IMR-90 (cell line): ENCODE data around the gene TNRC18. TPM values are rescaled to one million over a fixed set of nuclear protein-coding genes. Genes with fewer than 3 reads are reported as not detected.

Experiments used
- ATAC-seq: fragments of 200-7000 bp; cut with Tn5 transposase; 2 replicates; pipeline ENCODE4 v1.9.1; 2020; ENCODE audit warnings: low read depth, mild to moderate bottlenecking, moderate library complexity
- BruUV-seq: library from RNA; stranded (reverse); fragments of 400-500 nt; replicated peaks from 2 replicates; lab custom pipeline; 2021; lab: Mats Ljungman, UMichigan
- CTCF ChIA-PET: fragments of 300-600 bp; formaldehyde crosslinking; extraction: SDS; loops from one replicate; lab custom pipeline; 2021; ENCODE audit warnings: antibody characterized with exemption; lab: Yijun Ruan, JAX
- POLR2A ChIA-PET: fragments of 300-600 bp; sonication (Branson Sonifier 250); formaldehyde crosslinking; loops from one replicate; lab custom pipeline; 2022; ENCODE audit warnings: antibody characterized with exemption; ENCODE audit not compliant: unreplicated experiment; lab: Charles Lee
- DNase-seq: peaks from one replicate; pipeline ENCODE4 v3.0.0; 2013
- H2AFZ ChIP-seq: replicated peaks from 2 replicates; pipeline ENCODE3; 2013; ENCODE audit warnings: low read length, mild to moderate bottlenecking; ENCODE audit not compliant: poor library complexity
- H2AK5ac ChIP-seq: 2 replicates; pipeline ENCODE4 v1.6.1; 2013; ENCODE audit warnings: low read depth, low read length, inconsistent platforms
- H2AK9ac ChIP-seq: replicated peaks from 2 replicates; pipeline ENCODE3; 2013; ENCODE audit warnings: mild to moderate bottlenecking, low read depth, low read length, moderate library complexity; ENCODE audit not compliant: poor library complexity
- H2BK120ac ChIP-seq: 2 replicates; pipeline ENCODE4 v1.6.1; 2013; ENCODE audit warnings: low read depth, low read length, inconsistent platforms
- H2BK15ac ChIP-seq: 3 replicates; pipeline ENCODE4 v1.6.1; 2013; ENCODE audit warnings: low read depth, low read length, inconsistent platforms
- H2BK20ac ChIP-seq: 2 replicates; pipeline ENCODE4 v1.6.1; 2013; ENCODE audit warnings: low read depth, mild to moderate bottlenecking, inconsistent platforms, low read length, moderate library complexity
- H2BK5ac ChIP-seq: 2 replicates; pipeline ENCODE4 v1.6.1; 2013; ENCODE audit warnings: mild to moderate bottlenecking, low read depth, low read length, inconsistent platforms; ENCODE audit not compliant: poor library complexity, severe bottlenecking
- H3K14ac ChIP-seq: replicated peaks from 2 replicates; pipeline ENCODE4 v1.6.1; 2013; ENCODE audit warnings: low read depth, low read length, inconsistent platforms
- H3K18ac ChIP-seq: 2 replicates; pipeline ENCODE4 v1.6.1; 2013; ENCODE audit warnings: low read depth, low read length, control low read depth
- H3K23ac ChIP-seq: 2 replicates; pipeline ENCODE4 v1.6.1; 2013; ENCODE audit warnings: low read depth, low read length, inconsistent platforms
- H3K27ac ChIP-seq: 2 replicates; pipeline ENCODE4 v1.5.1; 2013; ENCODE audit warnings: mild to moderate bottlenecking, control low read depth, low read length; ENCODE audit not compliant: insufficient read depth
- H3K27me3 ChIP-seq: 2 replicates; pipeline ENCODE4 v1.6.1; 2013; ENCODE audit warnings: low read length; ENCODE audit not compliant: control insufficient read depth, insufficient read depth
- H3K36me3 ChIP-seq: 2 replicates; pipeline ENCODE4 v1.6.1; 2013; ENCODE audit warnings: low read length, mixed read lengths; ENCODE audit not compliant: control insufficient read depth, insufficient read depth
- H3K4ac ChIP-seq: 2 replicates; pipeline ENCODE4 v1.6.1; 2013; ENCODE audit warnings: low read depth, low read length, inconsistent platforms
- H3K4me1 ChIP-seq: 2 replicates; pipeline ENCODE4 v1.6.1; 2013; ENCODE audit warnings: low read length, mixed read lengths; ENCODE audit not compliant: control insufficient read depth, insufficient read depth
- H3K4me2 ChIP-seq: 2 replicates; pipeline ENCODE4 v1.6.1; 2013; ENCODE audit warnings: low read depth, mild to moderate bottlenecking, control low read depth, low read length, moderate library complexity
- H3K4me3 ChIP-seq: 2 replicates; pipeline ENCODE4 v1.5.1; 2013; ENCODE audit warnings: low read depth, mild to moderate bottlenecking, control low read depth, low read length, moderate library complexity; ENCODE audit not compliant: insufficient read depth
- H3K56ac ChIP-seq: 2 replicates; pipeline ENCODE4 v1.6.1; 2013; ENCODE audit warnings: low read length, inconsistent platforms; ENCODE audit not compliant: insufficient read depth; ENCODE audit errors: extremely low read depth
- H3K79me1 ChIP-seq, 2 experiments: 2 replicates each; pipeline ENCODE4 v1.6.1; 2013; ENCODE audit warnings: low read length in 2 of 2, inconsistent platforms in 1 of 2, low read depth in 1 of 2
- H3K9ac ChIP-seq: 2 replicates; pipeline ENCODE4 v1.6.1; 2013; ENCODE audit warnings: low read depth, low read length, control low read depth
- H3K9me1 ChIP-seq: 2 replicates; pipeline ENCODE4 v1.6.1; 2013; ENCODE audit warnings: low read length, inconsistent platforms; ENCODE audit not compliant: insufficient read depth
- H3K9me3 ChIP-seq: 2 replicates; pipeline ENCODE4 v1.6.1; 2013; ENCODE audit warnings: low read length; ENCODE audit not compliant: control insufficient read depth, insufficient read depth
- H4K20me1 ChIP-seq: 2 replicates; pipeline ENCODE4 v1.6.1; 2013; ENCODE audit warnings: low read length, inconsistent platforms; ENCODE audit not compliant: insufficient read depth
- H4K5ac ChIP-seq: 2 replicates; pipeline ENCODE4 v1.6.1; 2013; ENCODE audit warnings: mild to moderate bottlenecking, low read depth, low read length, control low read depth
- H4K8ac ChIP-seq, 2 experiments: 2 replicates each; pipeline ENCODE4 v1.6.1; 2013; ENCODE audit warnings: low read depth in 2 of 2, low read length in 2 of 2, control low read depth in 1 of 2, inconsistent platforms in 1 of 2
- H4K91ac ChIP-seq: 2 replicates; pipeline ENCODE4 v1.6.1; 2013; ENCODE audit warnings: low read depth, low read length, inconsistent platforms; ENCODE audit not compliant: insufficient read depth
- BHLHE40 ChIP-seq: fragments of 150-350 bp; IDR thresholded peaks from 2 replicates; pipeline ENCODE4 v1.6.1; 2016; ENCODE audit warnings: mild to moderate bottlenecking, low read depth, low read length
- CHD1 ChIP-seq: IDR thresholded peaks from 2 replicates; pipeline ENCODE4 v1.6.1; 2012; ENCODE audit warnings: low read depth, low read length, improper control_type of control experiment
- CTCF ChIP-seq: conservative IDR thresholded peaks from 2 replicates; pipeline ENCODE4 v1.5.1; 2012; ENCODE audit warnings: mild to moderate bottlenecking, low read depth, low read length, improper control_type of control experiment
- FOS ChIP-seq: fragments of 150-350 bp; IDR thresholded peaks from 2 replicates; pipeline ENCODE4 v1.6.1; 2016; ENCODE audit warnings: low read depth, low read length
- RFX5 ChIP-seq: IDR thresholded peaks from 2 replicates; pipeline ENCODE4 v1.8.0; 2012; ENCODE audit warnings: low read depth, mild to moderate bottlenecking, low read length, moderate library complexity
- SMC3 ChIP-seq: fragments of 150-350 bp; IDR thresholded peaks from 2 replicates; pipeline ENCODE4 v1.6.1; 2016; ENCODE audit warnings: low read depth, mild to moderate bottlenecking, antibody characterized with exemption, low read length, moderate library complexity
- WGBS, 2 experiments: methylation state at CpG; one replicate each; pipeline versions ENCODE4 v1.1.5 to v1.1.7; 2013; ENCODE audit warnings: missing lambda C conversion rate in 2 of 2; ENCODE audit not compliant: insufficient read length in 1 of 2; ENCODE audit errors: extremely low coverage in 2 of 2; 5-methylcytosine and 5-hydroxymethylcytosine counted together
- dilution Hi-C: fragments of 300-500 bp; cut with HindIII; formaldehyde crosslinking; loops from one replicate; pipeline ENCODE4 v1.14.3; 2018; ENCODE audit warnings: low sequenced_read_pairs; ENCODE audit not compliant: unreplicated experiment
- in situ Hi-C: fragments of 300-500 bp; cut with MboI; formaldehyde crosslinking; loops from 3 replicates; pipeline ENCODE4 v1.14.3; 2019; ENCODE audit warnings: low sequenced_read_pairs, inconsistent platforms, mixed read lengths
- intact Hi-C: fragments of 100-400 bp; cut with micrococcal nuclease; formaldehyde crosslinking; loops from 2 replicates; pipeline ENCODE4 v1.10.0; 2022
- polyA plus RNA-seq, 3 experiments: library from polyadenylated mRNA; depleted of rRNA; stranded (reverse); fragments of >200 nt; gene quantifications; 2 replicates each; pipeline ENCODE4 v1.2.3, GENCODE V29; 2012; ENCODE audit warnings: low replicate concordance in 1 of 3
- total RNA-seq: library from RNA; depleted of rRNA; stranded (reverse); fragments of >200 nt; gene quantifications from 2 replicates; pipeline ENCODE4 v1.2.3, GENCODE V29; 2012

Gene TNRC18
- total and polyA plus RNA-seq, 2 of the 4 experiments (the other 2 are of a cell fraction): 4.7 to 29.6 TPM

GRCh38 chr7:5344342-5344741, 79.3 kb downstream of the TNRC18 start:
- TF ChIP-seq CHD1: no peak
- no peak for TF ChIP-seq FOS
- TF ChIP-seq CTCF: no peak
- no peak for TF ChIP-seq BHLHE40
- no peak for TF ChIP-seq SMC3
- TF ChIP-seq RFX5: no peak
- no peak overlapping the region for H4K91ac ChIP-seq
- H3K27ac ChIP-seq: no peak overlapping the region
- peaks cover 73% of the 10 kb centered on the region for H3K36me3 ChIP-seq
- no peak overlapping the region for H2BK15ac ChIP-seq
- no peaks in the 10 kb centered on the region for H3K9me1 ChIP-seq
- no peaks in the 10 kb centered on the region for H3K4me1 ChIP-seq
- no peak overlapping the region for H3K4me2 ChIP-seq
- H4K8ac ChIP-seq: no peak overlapping the region
- CTCF ChIA-PET: no interaction called here
- BruUV-seq: no TSS peak
- no peak overlapping the region for H3K18ac ChIP-seq
- DNase-seq (no peak), ATAC-seq (no peak)
- POLR2A ChIA-PET: no interaction called here
- no peak overlapping the region for H2BK5ac ChIP-seq
- no peak overlapping the region for H3K9ac ChIP-seq
- H2BK20ac ChIP-seq: no peak overlapping the region
- H2AK5ac ChIP-seq: no peak overlapping the region
- no peak overlapping the region for H3K56ac ChIP-seq
- no peak overlapping the region for H3K14ac ChIP-seq
- H3K9me3 ChIP-seq: peaks cover 5% of the 10 kb centered on the region; the same call in 1 of the 2 replicates
- peaks cover 4 to 36% of the 10 kb centered on the region in 2 experiments; a peak in 3 of 4 replicates for H3K79me1 ChIP-seq
- no peaks in the 10 kb centered on the region for H3K27me3 ChIP-seq
- no peak overlapping the region for H3K4ac ChIP-seq
- H3K23ac ChIP-seq: no peak overlapping the region
- H4K5ac ChIP-seq: no peak overlapping the region
- no peak overlapping the region for H2AK9ac ChIP-seq
- in situ Hi-C loops: no loop called here
- H4K20me1 ChIP-seq: peaks cover 16% of the 10 kb centered on the region
- dilution Hi-C loops: no loop called here
- H2AFZ ChIP-seq: no peak overlapping the region
- H3K4me3 ChIP-seq: no peak overlapping the region
- H2BK120ac ChIP-seq: no peak overlapping the region
- intact Hi-C loops: no loop called here
- WGBS, 2 experiments: no CpG with 5 or more reads among the region's 4 CpGs
